ENCODE data around the gene FYB2. TPM values are rescaled to one million over a fixed set of nuclear protein-coding genes. Genes with fewer than 3 reads are reported as not detected.

The FYB2 gene
- polyA plus RNA-seq, 2 of the 4 experiments (the other 2 are of a cell fraction) = not detected

- no peak for TF ChIP-seq REST (IDR thresholded peaks at IDR 0.05)
- TF ChIP-seq KDM1A (IDR thresholded peaks at IDR 0.05; ENCODE audit: low read depth) = no peak
- TF ChIP-seq USF2 (IDR thresholded peaks at IDR 0.05) = no peak
- TF ChIP-seq CHD4 (IDR thresholded peaks at IDR 0.05; ENCODE audit: borderline replicate concordance) = no peak
- TF ChIP-seq FOSL2 (IDR thresholded peaks at IDR 0.05) = no peak
- TF ChIP-seq FOSL2 (CRISPR knock-in tag; IDR thresholded peaks at IDR 0.05) = no peak
- TF ChIP-seq GATA3 (IDR thresholded peaks at IDR 0.05; ENCODE audit: borderline replicate concordance) = no peak
- TF ChIP-seq TP53 (CRISPR knock-in tag; IDR thresholded peaks at IDR 0.05) = no peak
- no peak for TF ChIP-seq ZSCAN20 (CRISPR knock-in tag; IDR thresholded peaks at IDR 0.05)
- no peak for TF ChIP-seq CBX8 (IDR thresholded peaks at IDR 0.05)
- no peak for TF ChIP-seq HOXB5 (CRISPR knock-in tag; IDR thresholded peaks at IDR 0.05)
- no peak for TF ChIP-seq SMC3 (IDR thresholded peaks at IDR 0.05)
These were observed 45.1 kb downstream of the FYB2 start (continued) for GRCh38 chr1:56774067-56774609.

GRCh38 chr1:56773341-56774066 is 45.7 kb downstream of the FYB2 start:
- TF ChIP-seq MAFK (IDR thresholded peaks at IDR 0.05; ENCODE audit: partially characterized antibody) (peak; percentile 50), RARB (CRISPR knock-in tag; IDR thresholded peaks at IDR 0.05) (no peak)
- Histone ChIP-seq H3K4me1 (no peaks in the 10 kb centered on the region), H3K27ac (no peak overlapping the region), H3K4me2 (no peak overlapping the region), H3K9me3 (no peaks in the 10 kb centered on the region), H3K4me3 (no peak overlapping the region)
- ATAC-seq (no peak), FAIRE-seq (no peak), DNase-seq (ENCODE audit: low read depth in 1 of 2, low spot score in 1 of 2) (no peak)
- ChIA-PET POLR2A (no interaction called here), CTCF (no interaction called here)
- WGBS (ENCODE audit: missing lambda C conversion rate) = 9% methylated on average over 2 of the region's 2 CpGs

GRCh38 chr1:56771717-56772116 is 47.5 kb downstream of the FYB2 start:
- ATAC-seq (no peak), FAIRE-seq (no peak), DNase-seq (ENCODE audit: low read depth in 1 of 2, low spot score in 1 of 2) (no peak)
- POLR2A ChIA-PET = no interaction called here
- WGBS (ENCODE audit: missing lambda C conversion rate) = 49% methylated on average over 3 of the region's 3 CpGs
- no peak overlapping the region for H3K4me2 ChIP-seq
- H3K4me1 ChIP-seq = no peaks in the 10 kb centered on the region
- H3K4me3 ChIP-seq = no peak overlapping the region
- CTCF ChIA-PET = no interaction called here
- no peak overlapping the region for H3K27ac ChIP-seq
- TF ChIP-seq MAFK (IDR thresholded peaks at IDR 0.05; ENCODE audit: partially characterized antibody) = peak; percentile 71
- TF ChIP-seq POLR2AphosphoS2 (conservative IDR thresholded peaks at IDR 0.05; ENCODE audit: low read length) = no peak
- no peaks in the 10 kb centered on the region for H3K9me3 ChIP-seq

- ChIA-PET CTCF (interaction anchor here (0.6 kb wide), 1 partner anchor 61 kb away, joined by 4 read pairs; no protein-coding TSS in a partner anchor), POLR2A (no interaction called here)
- no peak overlapping the region for H3K4me2 ChIP-seq
- no peak overlapping the region for H3K4me3 ChIP-seq
- 21% methylated on average over 3 of the region's 3 CpGs for WGBS (ENCODE audit: missing lambda C conversion rate)
- H3K4me1 ChIP-seq = no peaks in the 10 kb centered on the region
- TF ChIP-seq EHF (CRISPR knock-in tag; IDR thresholded peaks at IDR 0.05) = no peak
- TF ChIP-seq ZSCAN20 (CRISPR knock-in tag; IDR thresholded peaks at IDR 0.05) = no peak
- no peak for TF ChIP-seq JUNB (IDR thresholded peaks at IDR 0.05)
- TF ChIP-seq ELK1 (IDR thresholded peaks at IDR 0.05; ENCODE audit: low read depth, low read length) = no peak
- TF ChIP-seq NPAS2 (CRISPR knock-in tag; IDR thresholded peaks at IDR 0.05; ENCODE audit: borderline replicate concordance) = no peak
- no peak for TF ChIP-seq POLR2AphosphoS2 (conservative IDR thresholded peaks at IDR 0.05; ENCODE audit: low read length)
- TF ChIP-seq GATA3 (IDR thresholded peaks at IDR 0.05; ENCODE audit: borderline replicate concordance) = no peak
- TF ChIP-seq SREBF2 (IDR thresholded peaks at IDR 0.05) = no peak
- no peaks in the 10 kb centered on the region for H3K9me3 ChIP-seq
- no peak overlapping the region for H3K27ac ChIP-seq
- no peak for ATAC-seq
- no peak for FAIRE-seq
- DNase-seq (ENCODE audit: low read depth in 1 of 2, low spot score in 1 of 2) = no peak
These were observed 60.4 kb downstream of the FYB2 start for GRCh38 chr1:56758794-56759193.

Measured in A549 (cell line).